H9 (cell line): ENCODE results near the gene KIF18B. TPM values are rescaled to one million over a fixed set of nuclear protein-coding genes. Genes with fewer than 3 reads are reported as not detected.

Experiments used
- DNase-seq: peaks from one replicate; pipeline ENCODE4 v3.0.0-alpha.2; 2017
- H2AFZ ChIP-seq: one replicate; pipeline ENCODE4 v1.6.1; 2013; ENCODE audit warnings: mild to moderate bottlenecking, low read length, control low read depth, moderate library complexity
- H2AK5ac ChIP-seq: 2 replicates; pipeline ENCODE4 v1.6.1; 2013; ENCODE audit warnings: low read length, control low read depth, mixed read lengths; ENCODE audit not compliant: insufficient read length
- H2BK120ac ChIP-seq: one replicate; pipeline ENCODE4 v1.6.1; 2013; ENCODE audit warnings: low read depth, mild to moderate bottlenecking, low read length, control low read depth, inconsistent platforms; ENCODE audit not compliant: poor library complexity, severe bottlenecking
- H2BK12ac ChIP-seq: 2 replicates; pipeline ENCODE4 v1.6.1; 2013; ENCODE audit warnings: low read length, control low read depth, mixed read lengths, low read depth; ENCODE audit not compliant: insufficient read length
- H2BK15ac ChIP-seq: 2 replicates; pipeline ENCODE4 v1.6.1; 2013; ENCODE audit warnings: low read depth, low read length, control low read depth
- H2BK20ac ChIP-seq: one replicate; pipeline ENCODE4 v1.6.1; 2013; ENCODE audit warnings: low read depth, mild to moderate bottlenecking, low read length, control low read depth, inconsistent platforms; ENCODE audit not compliant: poor library complexity, severe bottlenecking
- H2BK5ac ChIP-seq: 2 replicates; pipeline ENCODE4 v1.6.1; 2013; ENCODE audit warnings: low read length, control low read depth, mixed read lengths; ENCODE audit not compliant: insufficient read length
- H3K14ac ChIP-seq: 2 replicates; pipeline ENCODE4 v1.6.1; 2013; ENCODE audit warnings: low read length, control low read depth; ENCODE audit not compliant: insufficient read depth
- H3K18ac ChIP-seq: 2 replicates; pipeline ENCODE4 v1.6.1; 2013; ENCODE audit warnings: low read depth, mild to moderate bottlenecking, mixed read lengths, low read length, control low read depth; ENCODE audit not compliant: insufficient read length
- H3K23ac ChIP-seq: 2 replicates; pipeline ENCODE4 v1.6.1; 2013; ENCODE audit warnings: low read length, control low read depth, mixed read lengths, low read depth; ENCODE audit not compliant: insufficient read length
- H3K23me2 ChIP-seq: 2 replicates; pipeline ENCODE4 v1.6.1; 2013; ENCODE audit warnings: low read depth, mild to moderate bottlenecking, mixed read lengths, low read length, control low read depth; ENCODE audit not compliant: insufficient read length, poor library complexity, severe bottlenecking
- H3K27ac ChIP-seq: 2 replicates; pipeline ENCODE4 v1.5.1; 2013; ENCODE audit warnings: low read length, control low read depth, mixed read lengths, low read depth; ENCODE audit not compliant: insufficient read length
- H3K27me3 ChIP-seq: 2 replicates; pipeline ENCODE4 v1.6.1; 2013; ENCODE audit warnings: low read length, control low read depth, inconsistent platforms; ENCODE audit not compliant: insufficient read depth
- H3K4ac ChIP-seq: 2 replicates; pipeline ENCODE4 v1.6.1; 2013; ENCODE audit warnings: low read depth, mild to moderate bottlenecking, control low read depth, inconsistent platforms, low read length, moderate library complexity
- H3K4me1 ChIP-seq: 2 replicates; pipeline ENCODE4 v1.6.1; 2013; ENCODE audit warnings: low read length, control low read depth, inconsistent platforms; ENCODE audit not compliant: insufficient read depth
- H3K4me2 ChIP-seq: 2 replicates; pipeline ENCODE4 v1.6.1; 2013; ENCODE audit warnings: low read length, control low read depth, mixed read lengths; ENCODE audit not compliant: insufficient read length, insufficient read depth
- H3K56ac ChIP-seq: 2 replicates; pipeline ENCODE4 v1.6.1; 2013; ENCODE audit warnings: low read depth, mild to moderate bottlenecking, mixed read lengths, low read length, control low read depth; ENCODE audit not compliant: insufficient read length
- H3K79me1 ChIP-seq: 2 replicates; pipeline ENCODE4 v1.6.1; 2013; ENCODE audit warnings: low read depth, mild to moderate bottlenecking, moderate library complexity, low read length, control low read depth, inconsistent platforms; ENCODE audit not compliant: insufficient read depth, poor library complexity, severe bottlenecking
- H3K79me2 ChIP-seq: 2 replicates; pipeline ENCODE4 v1.6.1; 2013; ENCODE audit warnings: low read length, control low read depth, inconsistent platforms; ENCODE audit not compliant: insufficient read depth
- H3K9ac ChIP-seq: 2 replicates; pipeline ENCODE4 v1.6.1; 2013; ENCODE audit warnings: low read length, control low read depth, mixed read lengths; ENCODE audit not compliant: insufficient read length; ENCODE audit errors: extremely low read depth
- H3K9me3 ChIP-seq: one replicate; pipeline ENCODE4 v1.6.1; 2013; ENCODE audit warnings: low read depth, low read length, inconsistent platforms; ENCODE audit not compliant: control insufficient read depth
- H3T11ph ChIP-seq: one replicate; pipeline ENCODE4 v1.6.1; 2013; ENCODE audit warnings: mild to moderate bottlenecking, low read length, control low read depth, inconsistent platforms
- H4K20me1 ChIP-seq: one replicate; pipeline ENCODE4 v1.6.1; 2013; ENCODE audit not compliant: control insufficient read depth, insufficient read length, insufficient read depth
- H4K5ac ChIP-seq: 2 replicates; pipeline ENCODE4 v1.6.1; 2013; ENCODE audit warnings: low read depth, mild to moderate bottlenecking, mixed read lengths, low read length, control low read depth; ENCODE audit not compliant: insufficient read length
- H4K8ac ChIP-seq: replicated peaks from 2 replicates; pipeline ENCODE4 v1.6.1; 2013; ENCODE audit warnings: low read length, control low read depth, mixed read lengths, low read depth; ENCODE audit not compliant: insufficient read length
- H4K91ac ChIP-seq: 2 replicates; pipeline ENCODE4 v1.6.1; 2013; ENCODE audit warnings: low read depth, mild to moderate bottlenecking, moderate library complexity, mixed read lengths, low read length, control low read depth; ENCODE audit not compliant: insufficient read length
- H3K27ac Mint-ChIP-seq, 3 experiments: 2 replicates in 2 of 3; 3 replicates in 1 of 3; pipeline ENCODE4 v1.8.0; 2020 to 2021; ENCODE audit warnings: mixed read lengths in 3 of 3, mild to moderate bottlenecking in 1 of 3, moderate library complexity in 1 of 3
- H3K27me3 Mint-ChIP-seq: 2 replicates; pipeline ENCODE4 v1.8.0; 2021; ENCODE audit warnings: low read depth, mild to moderate bottlenecking, moderate library complexity, mixed read lengths
- H3K36me3 Mint-ChIP-seq, 3 experiments: 2 replicates in 2 of 3; 3 replicates in 1 of 3; pipeline ENCODE4 v1.8.0; 2020 to 2021; ENCODE audit warnings: low read depth in 3 of 3, mixed read lengths in 3 of 3; ENCODE audit not compliant: insufficient read depth in 1 of 3
- H3K4me1 Mint-ChIP-seq, 2 experiments: 2 replicates each; pipeline ENCODE4 v1.8.0; 2020; ENCODE audit warnings: mixed read lengths in 2 of 2
- H3K4me3 Mint-ChIP-seq, 2 experiments: 2 replicates in 1 of 2; 3 replicates in 1 of 2; pipeline ENCODE4 v1.8.0; 2020 to 2021; ENCODE audit warnings: mild to moderate bottlenecking in 2 of 2, mixed read lengths in 2 of 2, moderate library complexity in 1 of 2
- H3K9me3 Mint-ChIP-seq, 2 experiments: 2 replicates in 1 of 2; 3 replicates in 1 of 2; pipeline ENCODE4 v1.8.0; 2020; ENCODE audit warnings: mild to moderate bottlenecking in 2 of 2, mixed read lengths in 2 of 2, moderate library complexity in 1 of 2
- WGBS: extraction: QIAGEN DNeasy Blood & Tissue Kit; methylation state at CpG from one replicate; pipeline ENCODE4 v1.1.7; 2013; ENCODE audit warnings: missing lambda C conversion rate, low lambda C conversion rate, mixed read lengths; ENCODE audit not compliant: insufficient read length; ENCODE audit errors: extremely low coverage; 5-methylcytosine and 5-hydroxymethylcytosine counted together
- total RNA-seq: library from RNA; stranded (reverse); gene quantifications from 2 replicates; pipeline ENCODE4 v1.2.1, GENCODE V29; 2021
- TF ChIP-seq, protein P1 (sequence below): fragments of 200-600 bp; sonication (generic); conservative IDR thresholded peaks from 3 replicates; pipeline ENCODE4 v1.8.0; 2021; ENCODE audit warnings: antibody characterized with exemption, mild to moderate bottlenecking

Gene KIF18B
- total RNA-seq, 1 experiment from 2014 or later = 51.8 TPM

DNA sequence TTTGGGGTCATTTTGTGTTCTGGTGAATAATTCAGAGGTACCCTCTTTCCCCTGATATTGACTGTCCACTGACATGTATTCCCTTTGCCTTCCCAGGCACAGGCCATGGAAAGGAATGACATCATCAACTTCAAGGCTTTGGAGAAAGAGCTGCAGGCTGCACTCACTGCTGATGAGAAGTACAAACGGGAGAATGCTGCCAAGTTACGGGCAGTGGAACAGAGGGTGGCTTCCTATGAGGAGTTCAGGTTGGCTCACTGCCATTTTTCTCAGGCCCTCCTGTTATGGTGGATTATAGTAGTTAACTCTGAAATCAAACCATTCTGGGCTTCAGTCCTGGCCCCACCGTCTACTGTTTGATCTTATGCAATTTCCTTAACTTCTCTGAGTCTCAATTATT is 46.7 kb downstream of the KIF18B start:
- Histone ChIP-seq H3K27me3 (no peaks in the 10 kb centered on the region), H2BK20ac (no peak overlapping the region), H4K91ac (no peak overlapping the region), H3T11ph (no peak overlapping the region), H2BK15ac (no peak overlapping the region), H3K14ac (no peak overlapping the region), H2AK5ac (no peak overlapping the region), H3K79me2 (peaks cover 11% of the 10 kb centered on the region; the same call in 1 of the 2 replicates), H2BK12ac (no peak overlapping the region), H3K4me1 (no peaks in the 10 kb centered on the region; the same call in 1 of the 2 replicates), H3K4ac (no peak overlapping the region), H4K5ac (no peak overlapping the region), H3K27ac (no peak overlapping the region), H3K9ac (no peak overlapping the region), H3K18ac (no peak overlapping the region), H3K4me2 (no peak overlapping the region), H4K20me1 (no peaks in the 10 kb centered on the region), H2AFZ (no peak overlapping the region), H3K23ac (no peak overlapping the region), H4K8ac (no peak overlapping the region), H2BK120ac (no peak overlapping the region), H3K79me1 (no peaks in the 10 kb centered on the region), H2BK5ac (no peak overlapping the region), H3K9me3 (no peaks in the 10 kb centered on the region), H3K23me2 (peaks cover 7% of the 10 kb centered on the region), H3K56ac (no peak overlapping the region)
- Mint-ChIP-seq H3K9me3 (no peaks in the 10 kb centered on the region), H3K27ac (no peak overlapping the region), H3K4me3 (no peak overlapping the region), H3K27me3 (no peaks in the 10 kb centered on the region; the same call in 1 of the 2 replicates), H3K4me1 (peaks cover 14 to 19% of the 10 kb centered on the region in 2 experiments), H3K36me3 (peaks cover 3 to 4% (median 3%) of the 10 kb centered on the region in 3 experiments; a peak in 4 of 7 replicates)
- WGBS = no CpG with 5 or more reads among the region's 3 CpGs
- no peak for DNase-seq
- TF ChIP-seq, protein P1, sequence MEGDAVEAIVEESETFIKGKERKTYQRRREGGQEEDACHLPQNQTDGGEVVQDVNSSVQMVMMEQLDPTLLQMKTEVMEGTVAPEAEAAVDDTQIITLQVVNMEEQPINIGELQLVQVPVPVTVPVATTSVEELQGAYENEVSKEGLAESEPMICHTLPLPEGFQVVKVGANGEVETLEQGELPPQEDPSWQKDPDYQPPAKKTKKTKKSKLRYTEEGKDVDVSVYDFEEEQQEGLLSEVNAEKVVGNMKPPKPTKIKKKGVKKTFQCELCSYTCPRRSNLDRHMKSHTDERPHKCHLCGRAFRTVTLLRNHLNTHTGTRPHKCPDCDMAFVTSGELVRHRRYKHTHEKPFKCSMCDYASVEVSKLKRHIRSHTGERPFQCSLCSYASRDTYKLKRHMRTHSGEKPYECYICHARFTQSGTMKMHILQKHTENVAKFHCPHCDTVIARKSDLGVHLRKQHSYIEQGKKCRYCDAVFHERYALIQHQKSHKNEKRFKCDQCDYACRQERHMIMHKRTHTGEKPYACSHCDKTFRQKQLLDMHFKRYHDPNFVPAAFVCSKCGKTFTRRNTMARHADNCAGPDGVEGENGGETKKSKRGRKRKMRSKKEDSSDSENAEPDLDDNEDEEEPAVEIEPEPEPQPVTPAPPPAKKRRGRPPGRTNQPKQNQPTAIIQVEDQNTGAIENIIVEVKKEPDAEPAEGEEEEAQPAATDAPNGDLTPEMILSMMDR = no peak
